ENCODE data around the gene SLC9C1. TPM values are rescaled to one million over a fixed set of nuclear protein-coding genes. Genes with fewer than 3 reads are reported as not detected.

Gene SLC9C1
- not detected in 5 replicates for total RNA-seq (2022; extraction: Qiagen RNA extraction; ENCODE audit: low read depth)

GRCh38 chr3:112293368-112294321 is at the start of gene SLC9C1:
SLC9C1 (minus strand) TSS chr3:112294216; CDS start chr3:112286791, 7,425 bp downstream.

GRCh38 chr3:112333002-112333380 is 39.0 kb upstream of the SLC9C1 start, which contains the start of gene CD200:
CD200 (plus strand) TSS chr3:112333156; CDS start chr3:112333213, 57 bp downstream.

GRCh38 chr3:112132975-112133448 is 161.0 kb downstream of the SLC9C1 start, which contains the start of gene GCSAM:
GCSAM (minus strand) TSS chr3:112133248; CDS start chr3:112133120, 128 bp downstream.

Other genes starting within 250 kb of the SLC9C1 start
- 10.4 to 14.0 TPM (median 11.3 TPM) in 5 replicates for gene C3orf52, start 207.8 kb downstream of the SLC9C1 start, total RNA-seq (2022; extraction: Qiagen RNA extraction; ENCODE audit: low read depth)
- not detected in 5 replicates for gene GCSAM, start 161.0 kb downstream of the SLC9C1 start, total RNA-seq (2022; extraction: Qiagen RNA extraction; ENCODE audit: low read depth)
- not detected in 5 replicates for gene CD200, start 38.9 kb upstream of the SLC9C1 start, total RNA-seq (2022; extraction: Qiagen RNA extraction; ENCODE audit: low read depth)
- not detected in 5 replicates for gene BTLA, start 205.3 kb upstream of the SLC9C1 start, total RNA-seq (2022; extraction: Qiagen RNA extraction; ENCODE audit: low read depth)